ENCODE results near the gene MBOAT7.

Gene MBOAT7

DNA sequence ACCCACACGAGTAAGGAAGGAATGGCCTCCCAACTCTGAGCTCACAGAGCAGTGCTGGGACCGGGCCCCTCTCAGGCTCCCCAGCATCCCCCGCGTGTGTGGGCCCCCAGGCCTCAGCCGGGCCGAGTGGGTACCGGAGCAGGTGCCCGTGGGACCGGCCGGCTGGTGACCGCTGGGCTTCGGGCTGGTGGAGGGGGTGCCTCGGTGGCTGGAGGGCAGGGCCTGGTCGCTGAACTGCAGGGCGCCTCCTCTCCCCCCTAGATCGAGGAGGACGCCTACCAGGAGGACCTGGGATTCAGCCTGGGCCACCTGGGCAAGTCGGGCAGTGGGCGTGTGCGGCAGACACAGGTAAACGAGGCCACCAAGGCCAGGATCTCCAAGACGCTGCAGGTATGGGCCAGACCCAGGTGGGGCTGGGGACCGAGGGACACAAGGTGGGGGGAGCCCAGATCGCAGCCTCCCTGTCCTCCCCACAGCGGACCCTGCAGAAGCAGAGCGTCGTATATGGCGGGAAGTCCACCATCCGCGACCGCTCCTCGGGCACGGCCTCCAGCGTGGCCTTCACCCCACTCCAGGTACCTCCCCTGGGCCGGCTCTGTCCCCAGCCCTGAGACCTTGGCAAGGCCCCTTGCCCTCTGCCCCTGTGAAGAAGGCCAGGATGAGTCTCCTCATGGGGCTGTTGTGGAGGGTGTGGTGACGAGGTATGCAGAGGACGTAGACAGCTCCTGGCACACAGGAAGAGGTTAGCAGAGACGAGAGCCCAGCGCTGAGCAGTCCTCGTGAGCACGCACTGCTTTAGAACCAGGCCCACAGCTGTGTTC is 60.4 kb downstream of the MBOAT7 start:
- no peaks in the 10 kb centered on the region for H3K4me1 ChIP-seq (ENCODE audit: low read depth, poor library complexity, severe bottlenecking)
- no peaks in the 10 kb centered on the region for H3K36me3 ChIP-seq (ENCODE audit: insufficient read depth)
- no peak overlapping the region for H3K27ac ChIP-seq
- H3K27me3 ChIP-seq (ENCODE audit: insufficient read depth, low read depth), result no peaks in the 10 kb centered on the region
- no peak overlapping the region for H2AFZ ChIP-seq (ENCODE audit: low read depth)
- no peak overlapping the region for H3K4me2 ChIP-seq
- H3K9ac ChIP-seq, result no peak overlapping the region
- H3K79me2 ChIP-seq (ENCODE audit: insufficient read depth, low read depth), result no peaks in the 10 kb centered on the region
- H4K20me1 ChIP-seq (ENCODE audit: insufficient read depth), result no peaks in the 10 kb centered on the region
- TF ChIP-seq, protein P1, sequence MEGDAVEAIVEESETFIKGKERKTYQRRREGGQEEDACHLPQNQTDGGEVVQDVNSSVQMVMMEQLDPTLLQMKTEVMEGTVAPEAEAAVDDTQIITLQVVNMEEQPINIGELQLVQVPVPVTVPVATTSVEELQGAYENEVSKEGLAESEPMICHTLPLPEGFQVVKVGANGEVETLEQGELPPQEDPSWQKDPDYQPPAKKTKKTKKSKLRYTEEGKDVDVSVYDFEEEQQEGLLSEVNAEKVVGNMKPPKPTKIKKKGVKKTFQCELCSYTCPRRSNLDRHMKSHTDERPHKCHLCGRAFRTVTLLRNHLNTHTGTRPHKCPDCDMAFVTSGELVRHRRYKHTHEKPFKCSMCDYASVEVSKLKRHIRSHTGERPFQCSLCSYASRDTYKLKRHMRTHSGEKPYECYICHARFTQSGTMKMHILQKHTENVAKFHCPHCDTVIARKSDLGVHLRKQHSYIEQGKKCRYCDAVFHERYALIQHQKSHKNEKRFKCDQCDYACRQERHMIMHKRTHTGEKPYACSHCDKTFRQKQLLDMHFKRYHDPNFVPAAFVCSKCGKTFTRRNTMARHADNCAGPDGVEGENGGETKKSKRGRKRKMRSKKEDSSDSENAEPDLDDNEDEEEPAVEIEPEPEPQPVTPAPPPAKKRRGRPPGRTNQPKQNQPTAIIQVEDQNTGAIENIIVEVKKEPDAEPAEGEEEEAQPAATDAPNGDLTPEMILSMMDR (conservative IDR thresholded peaks at IDR 0.05; ENCODE audit: low read depth, low read length), result no peak
- H3K4me3 ChIP-seq (IDR thresholded peaks at IDR 0.05; ENCODE audit: insufficient read depth, low read depth, low read length), result no peak overlapping the region

DNA sequence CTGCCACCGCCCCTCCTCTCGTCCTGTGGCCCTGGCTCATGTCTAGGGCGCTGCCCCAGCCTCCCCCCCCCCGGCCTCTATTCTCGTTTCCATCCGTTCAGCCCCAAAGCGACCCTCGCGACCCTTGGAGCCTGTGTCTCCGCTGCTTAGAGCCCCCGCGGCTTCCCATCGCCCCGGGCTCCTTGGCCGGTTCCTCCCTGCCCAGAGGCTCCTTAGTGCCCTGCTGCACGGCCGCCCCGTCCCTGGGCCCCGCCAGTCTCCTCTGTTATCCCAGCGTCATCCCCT is 61.0 kb downstream of the MBOAT7 start:
- H4K20me1 ChIP-seq (ENCODE audit: insufficient read depth), result no peaks in the 10 kb centered on the region
- no peak overlapping the region for H3K27ac ChIP-seq
- H2AFZ ChIP-seq (ENCODE audit: low read depth), result no peak overlapping the region
- no peak overlapping the region for H3K4me2 ChIP-seq
- H3K27me3 ChIP-seq (ENCODE audit: insufficient read depth, low read depth), result no peaks in the 10 kb centered on the region
- TF ChIP-seq, protein P1 (conservative IDR thresholded peaks at IDR 0.05; ENCODE audit: low read depth, low read length), result no peak
- H3K4me3 ChIP-seq (IDR thresholded peaks at IDR 0.05; ENCODE audit: insufficient read depth, low read depth, low read length), result no peak overlapping the region
- no peaks in the 10 kb centered on the region for H3K79me2 ChIP-seq (ENCODE audit: insufficient read depth, low read depth)
- H3K4me1 ChIP-seq (ENCODE audit: low read depth, poor library complexity, severe bottlenecking), result no peaks in the 10 kb centered on the region
- no peaks in the 10 kb centered on the region for H3K36me3 ChIP-seq (ENCODE audit: insufficient read depth)
- H3K9ac ChIP-seq, result no peak overlapping the region

DNA sequence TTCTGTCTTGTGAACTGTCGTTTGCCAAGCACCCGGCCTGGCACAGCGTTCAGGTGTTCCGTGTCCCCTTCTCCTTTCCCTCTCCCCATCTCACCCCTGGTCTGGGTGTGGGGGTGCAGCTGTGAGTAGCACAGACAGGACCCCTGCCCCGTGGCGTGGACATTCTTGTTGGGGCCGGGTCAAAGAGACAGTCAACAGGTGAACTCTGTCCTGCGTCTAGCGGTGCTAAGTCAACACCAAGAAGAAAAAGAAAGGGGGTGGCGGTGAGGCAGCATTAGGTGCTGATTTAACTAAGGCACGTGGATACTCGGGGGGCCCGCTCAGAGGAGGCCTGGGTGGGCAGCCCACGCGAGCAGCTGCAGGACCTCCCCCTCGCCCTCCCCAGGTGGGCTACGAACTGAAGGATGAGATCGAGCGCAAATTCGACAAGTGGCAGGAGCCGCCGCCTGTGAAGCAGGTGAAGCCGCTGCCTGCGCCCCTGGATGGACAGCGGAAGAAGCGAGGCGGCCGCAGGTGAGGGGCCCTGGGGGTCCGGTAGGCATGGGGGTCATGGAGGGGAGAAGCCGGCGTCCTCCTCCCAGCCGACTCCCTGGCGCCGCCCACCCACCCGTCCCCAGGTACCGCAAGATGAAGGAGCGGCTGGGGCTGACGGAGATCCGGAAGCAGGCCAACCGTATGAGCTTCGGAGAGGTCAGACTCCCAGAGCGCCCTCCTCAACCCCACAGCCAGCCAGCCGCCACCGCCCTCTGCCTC is 61.5 kb downstream of the MBOAT7 start:
- H3K9ac ChIP-seq, result no peak overlapping the region
- no peaks in the 10 kb centered on the region for H3K4me1 ChIP-seq (ENCODE audit: low read depth, poor library complexity, severe bottlenecking)
- no peaks in the 10 kb centered on the region for H3K36me3 ChIP-seq (ENCODE audit: insufficient read depth)
- no peak overlapping the region for H3K4me2 ChIP-seq
- no peaks in the 10 kb centered on the region for H4K20me1 ChIP-seq (ENCODE audit: insufficient read depth)
- no peaks in the 10 kb centered on the region for H3K27me3 ChIP-seq (ENCODE audit: insufficient read depth, low read depth)
- no peak overlapping the region for H3K4me3 ChIP-seq (IDR thresholded peaks at IDR 0.05; ENCODE audit: insufficient read depth, low read depth, low read length)
- TF ChIP-seq, protein P1 (conservative IDR thresholded peaks at IDR 0.05; ENCODE audit: low read depth, low read length), result no peak
- no peak overlapping the region for H2AFZ ChIP-seq (ENCODE audit: low read depth)
- H3K79me2 ChIP-seq (ENCODE audit: insufficient read depth, low read depth), result no peaks in the 10 kb centered on the region
- H3K27ac ChIP-seq, result no peak overlapping the region

DNA sequence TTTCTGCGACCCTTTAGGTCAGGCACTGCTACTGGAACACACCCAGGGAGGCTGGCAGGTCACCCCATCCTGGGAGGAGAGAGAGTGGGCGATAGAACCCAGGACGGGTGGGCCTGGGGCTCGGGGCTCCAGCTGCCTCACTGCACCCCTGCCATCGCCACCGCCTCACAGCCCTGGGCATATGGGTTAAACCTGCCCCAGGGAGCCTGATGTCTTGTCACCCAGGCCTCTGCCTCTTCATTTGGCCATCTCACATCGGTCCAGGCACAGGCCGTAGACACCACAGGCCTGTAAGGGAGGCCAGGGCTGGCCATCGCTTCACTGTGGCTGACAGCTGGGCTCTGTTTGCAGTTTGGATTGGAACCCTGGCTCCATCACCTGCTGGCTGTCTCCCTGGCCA is 63.7 kb downstream of the MBOAT7 start:
- Histone ChIP-seq H2AFZ (ENCODE audit: low read depth) (no peak overlapping the region), H3K27ac (no peak overlapping the region), H3K4me1 (ENCODE audit: low read depth, poor library complexity, severe bottlenecking) (no peaks in the 10 kb centered on the region), H4K20me1 (ENCODE audit: insufficient read depth) (no peaks in the 10 kb centered on the region), H3K79me2 (ENCODE audit: insufficient read depth, low read depth) (no peaks in the 10 kb centered on the region), H3K4me3 (IDR thresholded peaks at IDR 0.05; ENCODE audit: insufficient read depth, low read depth, low read length) (no peak overlapping the region), H3K27me3 (ENCODE audit: insufficient read depth, low read depth) (no peaks in the 10 kb centered on the region), H3K9ac (no peak overlapping the region), H3K36me3 (ENCODE audit: insufficient read depth) (no peaks in the 10 kb centered on the region; the same call in 1 of the 2 replicates), H3K4me2 (no peak overlapping the region)
- TF ChIP-seq, protein P1 (conservative IDR thresholded peaks at IDR 0.05; ENCODE audit: low read depth, low read length), result no peak
